Measurements from ENCODE around the gene MEGF6.

MEGF6 gene

DNA sequence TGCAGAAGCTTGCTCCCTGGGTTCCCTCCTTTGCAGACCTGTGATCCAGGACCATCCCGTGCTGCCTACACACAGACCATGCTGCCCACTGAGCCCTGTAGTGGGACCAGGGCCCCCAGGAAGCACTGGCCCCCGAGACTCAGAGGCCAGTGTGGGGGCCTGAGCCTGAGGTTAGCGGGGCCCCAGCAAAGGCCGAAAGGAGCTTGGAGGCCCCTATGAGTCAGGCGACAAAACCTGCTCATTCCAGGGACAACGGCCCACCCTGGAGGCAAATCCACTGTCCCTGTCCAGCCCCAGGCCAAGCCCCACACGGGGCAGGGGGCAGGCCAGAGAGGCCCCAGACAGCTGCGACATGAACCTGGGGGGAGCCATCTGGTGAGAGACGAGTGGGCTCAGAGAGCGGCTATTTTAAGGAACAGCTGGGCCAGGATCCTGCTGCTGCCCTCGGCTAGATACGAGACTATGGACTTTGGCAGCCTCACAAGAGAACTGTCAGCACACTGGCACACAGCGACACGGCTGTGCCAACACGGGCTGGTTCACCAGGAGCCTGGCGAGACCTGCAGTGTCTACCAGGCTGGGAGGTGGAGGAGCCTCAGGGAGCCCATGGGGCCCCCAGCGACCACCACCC, 82.1 kb downstream of the MEGF6 start:
- Mint-ChIP-seq H3K36me3 (ENCODE audit: low read depth) (no peaks in the 10 kb centered on the region), H3K4me3 (peak overlapping the region; percentile 7), H3K9me3 (no peaks in the 10 kb centered on the region), H3K27me3 (ENCODE audit: low read depth, poor library complexity) (peaks cover 34% of the 10 kb centered on the region), H3K27ac (no peak overlapping the region), H3K4me1 (peaks cover 40% of the 10 kb centered on the region)
- TF ChIP-seq, protein P1, sequence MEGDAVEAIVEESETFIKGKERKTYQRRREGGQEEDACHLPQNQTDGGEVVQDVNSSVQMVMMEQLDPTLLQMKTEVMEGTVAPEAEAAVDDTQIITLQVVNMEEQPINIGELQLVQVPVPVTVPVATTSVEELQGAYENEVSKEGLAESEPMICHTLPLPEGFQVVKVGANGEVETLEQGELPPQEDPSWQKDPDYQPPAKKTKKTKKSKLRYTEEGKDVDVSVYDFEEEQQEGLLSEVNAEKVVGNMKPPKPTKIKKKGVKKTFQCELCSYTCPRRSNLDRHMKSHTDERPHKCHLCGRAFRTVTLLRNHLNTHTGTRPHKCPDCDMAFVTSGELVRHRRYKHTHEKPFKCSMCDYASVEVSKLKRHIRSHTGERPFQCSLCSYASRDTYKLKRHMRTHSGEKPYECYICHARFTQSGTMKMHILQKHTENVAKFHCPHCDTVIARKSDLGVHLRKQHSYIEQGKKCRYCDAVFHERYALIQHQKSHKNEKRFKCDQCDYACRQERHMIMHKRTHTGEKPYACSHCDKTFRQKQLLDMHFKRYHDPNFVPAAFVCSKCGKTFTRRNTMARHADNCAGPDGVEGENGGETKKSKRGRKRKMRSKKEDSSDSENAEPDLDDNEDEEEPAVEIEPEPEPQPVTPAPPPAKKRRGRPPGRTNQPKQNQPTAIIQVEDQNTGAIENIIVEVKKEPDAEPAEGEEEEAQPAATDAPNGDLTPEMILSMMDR (IDR thresholded peaks at IDR 0.05), result no peak
- DNase-seq, result no peak

DNA sequence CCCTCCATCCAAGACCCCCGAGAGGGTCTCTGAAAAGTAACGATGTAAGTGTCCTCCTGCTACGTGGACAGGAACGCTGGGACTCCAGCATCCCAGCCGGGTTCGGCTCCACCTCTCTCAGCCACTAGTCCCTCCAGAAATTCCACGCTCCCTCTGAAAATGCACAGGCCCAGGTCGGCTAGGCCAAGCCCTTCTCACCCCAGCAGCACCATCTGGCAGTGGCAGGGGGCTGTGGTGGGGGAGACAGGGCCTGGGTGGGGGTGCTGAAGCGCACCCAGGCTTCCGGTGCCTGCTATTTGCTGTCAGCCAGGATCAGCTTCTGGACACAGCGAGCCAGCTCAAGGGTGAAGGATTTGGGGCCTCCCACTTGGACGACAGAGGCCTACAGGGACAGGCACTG, 83.5 kb downstream of the MEGF6 start:
- peaks cover 30% of the 10 kb centered on the region for H3K27me3 Mint-ChIP-seq (ENCODE audit: low read depth, poor library complexity)
- no peak overlapping the region for H3K27ac Mint-ChIP-seq
- no peak for DNase-seq
- H3K4me1 Mint-ChIP-seq, result peaks cover 31% of the 10 kb centered on the region
- H3K9me3 Mint-ChIP-seq, result no peaks in the 10 kb centered on the region
- no peak overlapping the region for H3K4me3 Mint-ChIP-seq
- H3K36me3 Mint-ChIP-seq (ENCODE audit: low read depth), result no peaks in the 10 kb centered on the region
- TF ChIP-seq, protein P1 (IDR thresholded peaks at IDR 0.05), result no peak

DNA sequence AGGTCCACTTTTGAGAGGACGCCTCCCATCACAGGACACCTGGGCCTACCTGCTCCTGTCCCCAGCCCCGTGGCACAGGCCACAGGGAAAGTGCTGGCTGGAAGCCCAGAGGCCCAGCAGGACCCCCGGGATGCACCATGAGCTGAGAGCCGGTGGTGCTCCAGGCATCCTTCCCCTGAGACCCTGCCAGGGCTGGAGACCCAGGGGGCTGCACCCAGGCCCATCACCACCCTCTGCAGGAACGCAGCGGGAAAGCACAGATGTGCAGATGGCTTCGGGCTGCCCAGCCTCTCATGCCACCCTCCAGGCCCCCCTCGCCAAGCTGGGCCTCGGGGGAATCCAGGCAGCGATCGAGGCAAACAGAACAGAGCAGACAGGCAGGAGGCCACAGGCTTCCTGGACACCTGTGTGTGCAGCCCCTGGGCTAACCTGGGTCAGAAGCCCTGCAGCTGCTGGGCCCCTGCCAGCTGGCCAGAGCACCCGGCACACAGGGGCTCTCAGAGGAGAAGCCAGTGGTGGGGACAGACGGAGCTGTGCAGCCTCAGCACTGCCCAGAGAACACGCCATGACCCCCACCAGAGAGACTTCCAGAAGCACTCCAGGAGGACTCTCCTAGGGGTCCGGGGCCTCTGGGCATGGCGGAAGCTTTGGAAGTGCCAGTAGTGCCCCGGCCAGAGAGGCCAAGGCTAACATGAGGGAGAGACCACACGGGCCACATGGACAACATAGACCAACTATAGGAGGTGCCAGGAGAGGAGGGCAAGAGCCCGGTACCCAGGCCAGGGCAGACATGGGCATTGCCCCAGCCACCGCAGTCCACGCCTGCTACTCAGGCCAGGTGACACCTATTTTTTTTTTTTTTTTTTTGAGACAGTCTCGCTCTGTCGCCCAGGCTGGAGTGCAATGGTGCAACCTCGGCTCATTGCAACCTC, 85.5 kb downstream of the MEGF6 start:
- Mint-ChIP-seq H3K4me1 (peaks cover 15% of the 10 kb centered on the region), H3K27me3 (ENCODE audit: low read depth, poor library complexity) (peaks cover 26% of the 10 kb centered on the region), H3K9me3 (no peaks in the 10 kb centered on the region), H3K27ac (no peak overlapping the region), H3K36me3 (ENCODE audit: low read depth) (no peaks in the 10 kb centered on the region), H3K4me3 (no peak overlapping the region)
- DNase-seq, result no peak
- TF ChIP-seq, protein P1 (IDR thresholded peaks at IDR 0.05), result no peak

DNA sequence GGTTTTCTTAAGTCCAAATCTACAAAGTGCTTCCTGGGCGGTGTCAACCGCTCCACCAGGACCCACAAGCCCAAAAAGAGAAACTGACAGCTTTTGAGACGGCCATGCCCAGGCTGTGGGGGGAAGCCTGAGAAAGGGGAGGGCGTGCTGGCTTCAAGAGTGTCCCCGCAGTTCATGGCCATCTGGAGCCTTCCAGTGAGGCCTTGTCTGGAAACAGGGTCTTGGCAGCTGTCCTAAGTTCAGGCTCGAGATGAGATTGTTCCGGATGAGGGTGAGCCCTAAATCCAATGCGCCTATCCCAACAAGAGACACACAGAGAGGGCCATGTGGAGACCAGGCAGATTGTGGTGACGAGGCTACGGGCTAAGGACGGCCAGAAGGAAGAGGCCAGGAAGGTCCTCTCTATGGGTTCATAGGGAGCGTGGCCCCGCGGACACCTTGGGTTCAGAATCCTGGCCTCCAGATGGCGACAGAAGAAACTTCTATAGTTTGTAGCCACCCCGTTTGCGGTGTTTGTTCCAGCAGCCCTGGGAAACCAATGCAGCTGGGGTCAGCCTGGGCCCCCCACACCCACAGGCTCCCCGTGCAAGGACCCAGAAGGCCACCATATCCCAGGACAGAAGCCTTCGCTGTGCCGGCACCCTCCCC, 86.6 kb downstream of the MEGF6 start:
- DNase-seq, result no peak
- Mint-ChIP-seq H3K4me3 (no peak overlapping the region), H3K27me3 (ENCODE audit: low read depth, poor library complexity) (peaks cover 17% of the 10 kb centered on the region), H3K27ac (peak overlapping the region; percentile 37), H3K36me3 (ENCODE audit: low read depth) (no peaks in the 10 kb centered on the region), H3K9me3 (no peaks in the 10 kb centered on the region), H3K4me1 (peaks cover 6% of the 10 kb centered on the region)
- TF ChIP-seq, protein P1 (IDR thresholded peaks at IDR 0.05), result no peak

DNA sequence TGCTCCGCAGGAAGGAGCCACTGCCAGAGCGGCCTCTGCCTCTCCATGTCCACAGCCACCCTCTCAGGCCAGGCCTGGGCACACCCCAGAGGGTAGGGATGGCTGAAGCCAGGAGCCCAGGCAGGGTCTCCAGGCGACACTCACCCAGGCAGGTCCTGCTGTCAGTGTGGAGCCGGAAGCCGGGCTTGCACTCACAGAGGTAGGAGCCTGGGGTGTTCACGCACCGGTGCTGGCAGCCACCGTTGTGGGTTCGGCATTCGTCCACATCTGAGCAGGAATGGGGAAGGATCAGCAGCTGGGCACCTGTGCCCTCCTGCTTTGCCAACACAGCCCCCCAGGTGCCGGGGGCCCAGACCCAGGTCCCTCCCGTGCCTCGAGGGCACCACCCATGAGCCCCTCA, 87.3 kb downstream of the MEGF6 start:
- H3K27ac Mint-ChIP-seq, result no peak overlapping the region

More for the DNA sequence above, 87.3 kb downstream of the MEGF6 start:
- H3K4me3 Mint-ChIP-seq, result no peak overlapping the region
- no peaks in the 10 kb centered on the region for H3K9me3 Mint-ChIP-seq
- no peaks in the 10 kb centered on the region for H3K36me3 Mint-ChIP-seq (ENCODE audit: low read depth)
- TF ChIP-seq, protein P1 (IDR thresholded peaks at IDR 0.05), result no peak
- DNase-seq, result no peak
- H3K4me1 Mint-ChIP-seq, result peaks cover 6% of the 10 kb centered on the region
- peaks cover 10% of the 10 kb centered on the region for H3K27me3 Mint-ChIP-seq (ENCODE audit: low read depth, poor library complexity)

All from nephron progenitor cell (in vitro differentiated cells).